GM18505 (cell line): ENCODE measurements around the gene NFATC4.
"Not testable (repeated sequence)": the region's sequence is repeated elsewhere in the genome, so short reads cannot be mapped to it uniquely, and the experiment has no call there.

Source experiments
- ATAC-seq: cut with Tn5 transposase; IDR thresholded peaks from one replicate; pipeline ENCODE4 v1.9.1; 2021; ENCODE audit not compliant: unreplicated experiment
- POLR2A ChIP-seq: IDR thresholded peaks from 4 replicates; pipeline ENCODE4 v1.6.1; 2011; ENCODE audit warnings: borderline replicate concordance; ENCODE audit not compliant: insufficient read depth, insufficient read length; ENCODE audit errors: extremely low read depth

NFATC4 gene

GRCh38 chr14:24367514-24368211, at the start of gene NFATC4:
TSS of gene NFATC4 (plus strand) at chr14:24368184. CDS start at chr14:24368341, 157 bp downstream.
- no peak for ATAC-seq
- TF ChIP-seq POLR2A = no peak

GRCh38 chr14:24321212-24321975, 46.6 kb upstream of the NFATC4 start:
- no peak for ATAC-seq
- TF ChIP-seq POLR2A = no peak

- TF ChIP-seq POLR2A = no peak
- ATAC-seq = no peak
Measured at GRCh38 chr14:24322672-24323071, 45.3 kb upstream of the NFATC4 start.

- TF ChIP-seq POLR2A = no peak
- no peak for ATAC-seq
Measured at GRCh38 chr14:24323341-24323740, 44.6 kb upstream of the NFATC4 start.

GRCh38 chr14:24324024-24324423, 44.0 kb upstream of the NFATC4 start:
- TF ChIP-seq POLR2A = no peak
- ATAC-seq = no peak

GRCh38 chr14:24325041-24325530, 42.9 kb upstream of the NFATC4 start:
- TF ChIP-seq POLR2A = no peak
- no peak for ATAC-seq

- TF ChIP-seq POLR2A = no peak
Measured at GRCh38 chr14:24325963-24326362, 42.0 kb upstream of the NFATC4 start.

GRCh38 chr14:24327303-24327702, 40.7 kb upstream of the NFATC4 start:
- ATAC-seq = no peak

More at GRCh38 chr14:24325963-24326362, 42.0 kb upstream of the NFATC4 start:
- no peak for ATAC-seq

GRCh38 chr14:24327914-24328313, 40.1 kb upstream of the NFATC4 start:
- ATAC-seq = not testable (repeated sequence)

More at GRCh38 chr14:24327303-24327702, 40.7 kb upstream of the NFATC4 start:
- no peak for TF ChIP-seq POLR2A

- no peak for ATAC-seq
- TF ChIP-seq POLR2A = no peak
Measured at GRCh38 chr14:24329073-24329663, 38.8 kb upstream of the NFATC4 start.

GRCh38 chr14:24329736-24330135, 38.2 kb upstream of the NFATC4 start:
- no peak for TF ChIP-seq POLR2A
- ATAC-seq = no peak

- no peak for ATAC-seq
- no peak for TF ChIP-seq POLR2A
Measured at GRCh38 chr14:24330973-24331674, 36.9 kb upstream of the NFATC4 start.

GRCh38 chr14:24331731-24332267, 36.2 kb upstream of the NFATC4 start:
- ATAC-seq = no peak
- no peak for TF ChIP-seq POLR2A
